ENCODE measurements around the gene RNF182. TPM values are rescaled to one million over a fixed set of nuclear protein-coding genes. Genes with fewer than 3 reads are reported as not detected.

The RNF182 gene
- total and polyA plus RNA-seq, 2 donors (not counting 3 experiments of a cell fraction or from before 2014, with no cell fraction given), result 0.43 to 0.93 TPM

DNA sequence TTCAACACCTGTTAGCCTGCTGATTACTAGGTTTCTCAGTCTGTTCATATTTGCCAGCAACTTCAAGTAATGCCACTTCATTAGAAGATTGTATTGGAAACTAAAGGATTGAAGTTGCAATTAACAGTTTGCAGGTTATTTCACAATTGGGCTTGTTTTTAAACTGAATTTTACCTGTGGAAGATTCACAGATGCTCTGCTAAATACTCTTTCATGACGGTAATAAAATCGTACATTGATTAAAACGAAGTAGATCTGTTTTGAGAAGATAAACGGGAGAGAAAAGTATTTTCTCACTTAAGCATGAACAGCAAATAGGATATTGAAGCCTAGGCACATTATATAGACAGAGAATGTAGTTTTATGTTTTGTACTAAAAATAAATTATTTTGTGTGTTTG is 1.6 kb downstream of the RNF182 start:
- no peak overlapping the region for H3K27ac ChIP-seq (ENCODE audit: insufficient read depth, low read depth, low read length)
- dilution Hi-C loops (cut with MboI; ENCODE audit: extremely low pct_ligation_motif_present, low sequenced_read_pairs) (no loop called here), intact Hi-C loops (cut with micrococcal nuclease) (no loop called here)
- H3K9me3 ChIP-seq (replicated peaks; ENCODE audit: control insufficient read depth, insufficient read depth, low read length), result no peaks in the 10 kb centered on the region
- no peaks in the 10 kb centered on the region for H3K9me1 ChIP-seq (replicated peaks; ENCODE audit: control insufficient read depth, extremely low read depth, insufficient read depth, low read length)
- FAIRE-seq (no peak), DNase-seq (ENCODE audit: low read depth, low spot score) (no peak)
- no peaks in the 10 kb centered on the region for H3K79me2 ChIP-seq (ENCODE audit: control insufficient read depth, insufficient read depth, low read length)
- no peak overlapping the region for H3K4me2 ChIP-seq (ENCODE audit: insufficient read depth, low read length)
- no peak for TF ChIP-seq POLR2AphosphoS5 (IDR thresholded peaks at IDR 0.05; ENCODE audit: insufficient read depth, low read depth, low read length)
- no peak for TF ChIP-seq CTCF (IDR thresholded peaks at IDR 0.05; ENCODE audit: extremely low read depth in 1 of 2, insufficient read depth in 1 of 2, low read depth in 1 of 2, low read length in 2 of 2)
- no peak for TF ChIP-seq EZH2 (IDR thresholded peaks at IDR 0.05; ENCODE audit: borderline replicate concordance, low read depth, low read length, severe bottlenecking)
- TF ChIP-seq JUN (IDR thresholded peaks at IDR 0.05; ENCODE audit: borderline replicate concordance, insufficient read depth, insufficient read length, low read depth), result no peak
- TF ChIP-seq, protein P1, sequence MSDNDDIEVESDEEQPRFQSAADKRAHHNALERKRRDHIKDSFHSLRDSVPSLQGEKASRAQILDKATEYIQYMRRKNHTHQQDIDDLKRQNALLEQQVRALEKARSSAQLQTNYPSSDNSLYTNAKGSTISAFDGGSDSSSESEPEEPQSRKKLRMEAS (IDR thresholded peaks at IDR 0.05; ENCODE audit: insufficient read depth, insufficient read length), result no peak
- TF ChIP-seq MYC (IDR thresholded peaks at IDR 0.05; ENCODE audit: low read depth, low read length), result no peak
- TF ChIP-seq GATA2 (IDR thresholded peaks at IDR 0.05; ENCODE audit: insufficient read depth, insufficient read length, low read depth, low read length), result no peak
- TF ChIP-seq POLR2A (IDR thresholded peaks at IDR 0.05; ENCODE audit: low read depth, low read length), result no peak
- no peak for TF ChIP-seq FOS (IDR thresholded peaks at IDR 0.05; ENCODE audit: borderline replicate concordance, insufficient read depth, low read length)
- TSS peak; percentile 16 for BruUV-seq (replicated peaks)
- H3K9ac ChIP-seq (replicated peaks; ENCODE audit: extremely low read depth, insufficient read depth, low read length), result no peak overlapping the region
- ChIA-PET CTCF (interaction anchor here (1.3 kb wide), 1 partner anchor 141 kb away, joined by 4 read pairs; no protein-coding TSS in a partner anchor), POLR2A (no interaction called here)
- no peak overlapping the region for H2AFZ ChIP-seq (ENCODE audit: low read depth, low read length)
- peaks cover 25 to 53% of the 10 kb centered on the region in 2 experiments for H3K27me3 ChIP-seq (ENCODE audit: control insufficient read depth in 2 of 2, insufficient read depth in 2 of 2, low read length in 2 of 2)
- peaks cover 17% of the 10 kb centered on the region for H3K4me1 ChIP-seq (ENCODE audit: control insufficient read depth, extremely low read depth, insufficient read depth, low read length)
- no peaks in the 10 kb centered on the region for H3K36me3 ChIP-seq (ENCODE audit: control insufficient read depth in 2 of 2, extremely low read depth in 1 of 2, insufficient read depth in 2 of 2, low read length in 2 of 2)
- H4K20me1 ChIP-seq (replicated peaks; ENCODE audit: control insufficient read depth, extremely low read depth, insufficient read depth, low read length), result no peaks in the 10 kb centered on the region
- no peak overlapping the region for H3K4me3 ChIP-seq (replicated peaks in 1 of 3; ENCODE audit: insufficient read depth in 1 of 3, low read depth in 1 of 3, low read length in 3 of 3)

Measured in endothelial cell of umbilical vein (primary cell).